ENCODE measurements around the gene NR3C1. TPM values are rescaled to one million over a fixed set of nuclear protein-coding genes. Genes with fewer than 3 reads are reported as not detected.

NR3C1 gene
- total RNA-seq, 2 donors from 2014 or later = 9.5 to 20.5 TPM

GRCh38 chr5:143254819-143255218 is 148.7 kb downstream of the NR3C1 start:
- H3K27ac Mint-ChIP-seq = no peak overlapping the region
- H3K9me3 Mint-ChIP-seq = no peaks in the 10 kb centered on the region
- no peaks in the 10 kb centered on the region for H3K4me1 Mint-ChIP-seq
- no peak overlapping the region for H3K4me3 Mint-ChIP-seq
- H3K9me3 ChIP-seq (ENCODE audit: control insufficient read depth, low read length) = no peaks in the 10 kb centered on the region
- TF ChIP-seq CTCF (conservative IDR thresholded peaks at IDR 0.05) = no peak
- no peaks in the 10 kb centered on the region for H3K27me3 ChIP-seq (ENCODE audit: control insufficient read depth, insufficient read depth, low read length, poor library complexity, severe bottlenecking)
- H3K9ac ChIP-seq (ENCODE audit: extremely low read depth, low read length, poor library complexity, severe bottlenecking) = no peak overlapping the region
- no peaks in the 10 kb centered on the region for H3K4me1 ChIP-seq (ENCODE audit: control insufficient read depth, insufficient read depth, low read length)
- 93% methylated on average over 4 to 7 of the region's 7 CpGs for WGBS, 2 experiments (ENCODE audit: insufficient coverage in 1 of 2, insufficient read length in 1 of 2)
- DNase-seq = no peak
- H3K27me3 Mint-ChIP-seq (ENCODE audit: insufficient read depth) = no peaks in the 10 kb centered on the region
- H3K27ac ChIP-seq (ENCODE audit: low read depth, low read length) = no peak overlapping the region
- H3K36me3 Mint-ChIP-seq (ENCODE audit: low read depth) = no peaks in the 10 kb centered on the region
- H3K4me3 ChIP-seq (ENCODE audit: low read length) = no peak overlapping the region
- no peaks in the 10 kb centered on the region for H3K36me3 ChIP-seq (ENCODE audit: control insufficient read depth, insufficient read depth, low read length)

GRCh38 chr5:143251946-143252345 is 151.5 kb downstream of the NR3C1 start:
- no peaks in the 10 kb centered on the region for H3K36me3 Mint-ChIP-seq (ENCODE audit: low read depth)
- H3K4me1 Mint-ChIP-seq = peaks cover 6% of the 10 kb centered on the region
- Histone ChIP-seq H3K4me3 (ENCODE audit: low read length) (no peak overlapping the region), H3K27me3 (ENCODE audit: control insufficient read depth, insufficient read depth, low read length, poor library complexity, severe bottlenecking) (no peaks in the 10 kb centered on the region), H3K27ac (ENCODE audit: low read depth, low read length) (no peak overlapping the region), H3K36me3 (ENCODE audit: control insufficient read depth, insufficient read depth, low read length) (no peaks in the 10 kb centered on the region), H3K9ac (ENCODE audit: extremely low read depth, low read length, poor library complexity, severe bottlenecking) (no peak overlapping the region), H3K9me3 (ENCODE audit: control insufficient read depth, low read length) (no peaks in the 10 kb centered on the region), H3K4me1 (ENCODE audit: control insufficient read depth, insufficient read depth, low read length) (no peaks in the 10 kb centered on the region)
- no peaks in the 10 kb centered on the region for H3K27me3 Mint-ChIP-seq (ENCODE audit: insufficient read depth)
- no peak overlapping the region for H3K27ac Mint-ChIP-seq
- H3K4me3 Mint-ChIP-seq = no peak overlapping the region
- no peaks in the 10 kb centered on the region for H3K9me3 Mint-ChIP-seq
- no peak for DNase-seq
- no peak for TF ChIP-seq CTCF (conservative IDR thresholded peaks at IDR 0.05)
- 96 to 100% methylated on average over 1 to 4 of the region's 4 CpGs for WGBS, 2 experiments (ENCODE audit: insufficient coverage in 1 of 2, insufficient read length in 1 of 2)

GRCh38 chr5:143251190-143251589 is 152.3 kb downstream of the NR3C1 start:
- Mint-ChIP-seq H3K27ac (no peak overlapping the region), H3K4me1 (peaks cover 6% of the 10 kb centered on the region), H3K9me3 (no peaks in the 10 kb centered on the region), H3K4me3 (no peak overlapping the region), H3K36me3 (ENCODE audit: low read depth) (no peaks in the 10 kb centered on the region), H3K27me3 (ENCODE audit: insufficient read depth) (no peaks in the 10 kb centered on the region)
- H3K4me1 ChIP-seq (ENCODE audit: control insufficient read depth, insufficient read depth, low read length) = no peaks in the 10 kb centered on the region
- no peaks in the 10 kb centered on the region for H3K9me3 ChIP-seq (ENCODE audit: control insufficient read depth, low read length)
- H3K27me3 ChIP-seq (ENCODE audit: control insufficient read depth, insufficient read depth, low read length, poor library complexity, severe bottlenecking) = no peaks in the 10 kb centered on the region
- DNase-seq = no peak
- H3K4me3 ChIP-seq (ENCODE audit: low read length) = no peak overlapping the region
- no peak overlapping the region for H3K27ac ChIP-seq (ENCODE audit: low read depth, low read length)
- no peak overlapping the region for H3K9ac ChIP-seq (ENCODE audit: extremely low read depth, low read length, poor library complexity, severe bottlenecking)
- 94 to 100% methylated on average over 1 to 3 of the region's 3 CpGs for WGBS, 2 experiments (ENCODE audit: insufficient coverage in 1 of 2, insufficient read length in 1 of 2)
- no peak for TF ChIP-seq CTCF (conservative IDR thresholded peaks at IDR 0.05)
- no peaks in the 10 kb centered on the region for H3K36me3 ChIP-seq (ENCODE audit: control insufficient read depth, insufficient read depth, low read length)

Measured in endodermal cell (in vitro differentiated cells).